Mucosa of descending colon (tissue), 3 donors: ENCODE results near the gene MVB12B. TPM values are rescaled to one million over a fixed set of nuclear protein-coding genes. Genes with fewer than 3 reads are reported as not detected.
A peak's percentile ranks its signal among the peaks of the same experiment; 100 is the strongest.

Experiments used
- ATAC-seq: fragments of 200-7000 bp; cut with Tn5 transposase; one replicate; pipeline ENCODE4 v1.9.1; 2020; ENCODE audit warnings: mild to moderate bottlenecking, moderate library complexity
- DNase-seq, 3 donors: peaks; one replicate each; pipeline ENCODE4 v3.0.0-alpha.2; 2020
- H3K36me3 ChIP-seq: fragments of 200-600 bp; one replicate; pipeline ENCODE4 v1.8.0; 2021; ENCODE audit warnings: low read depth, mild to moderate bottlenecking
- H3K4me1 ChIP-seq: fragments of 200-600 bp; one replicate; pipeline ENCODE4 v1.8.0; 2021; ENCODE audit warnings: low read depth, mild to moderate bottlenecking
- H3K4me3 ChIP-seq: fragments of 200-600 bp; one replicate; pipeline ENCODE4 v1.8.0; 2021; ENCODE audit warnings: mild to moderate bottlenecking
- H3K9me3 ChIP-seq: fragments of 200-600 bp; one replicate; pipeline ENCODE4 v1.8.0; 2021; ENCODE audit warnings: mild to moderate bottlenecking
- intact Hi-C, 2 donors: fragments of 100-400 bp; cut with DNase I in 1 of 2; cut with micrococcal nuclease in 1 of 2; formaldehyde crosslinking; loops; one replicate each; pipeline versions ENCODE4 v1.11.0 to v1.11.1; 2022; cut with DNase I, micrococcal nuclease
- total RNA-seq, 3 donors: library from RNA; stranded (reverse); fragmentation: NEBNext Ultra II Directional in 2 of 3; extraction: Animal tissue kit (Norgen Biotek cat#: 25700) in 2 of 3; gene quantifications; one replicate each; pipeline versions ENCODE4 v1.2.1 to v1.2.4, GENCODE V29; 2021 to 2023
- TF ChIP-seq, protein P1 (sequence below): fragments of 200-600 bp; IDR thresholded peaks from one replicate; pipeline ENCODE4 v1.8.0; 2022; ENCODE audit warnings: antibody characterized with exemption, mild to moderate bottlenecking
- donor health status: DM: no; HTN: no; CAD: no; lungs with moderate emphysema.
- donor health status: DM: no; HTN: no; CAD: no.
- donor health status: DM: no; HTN: yes; CAD: no.

Gene MVB12B
- total RNA-seq, 3 donors from 2014 or later: 16.8 to 26.4 (median 21.6) TPM

GRCh38 chr9:126468141-126468825 lies 141.7 kb downstream of the MVB12B start:
- Histone ChIP-seq H3K9me3 (no peaks in the 10 kb centered on the region), H3K4me3 (no peak overlapping the region), H3K4me1 (no peaks in the 10 kb centered on the region), H3K36me3 (no peaks in the 10 kb centered on the region)
- no peak for DNase-seq
- intact Hi-C loops: no loop called here
- TF ChIP-seq, protein P1, sequence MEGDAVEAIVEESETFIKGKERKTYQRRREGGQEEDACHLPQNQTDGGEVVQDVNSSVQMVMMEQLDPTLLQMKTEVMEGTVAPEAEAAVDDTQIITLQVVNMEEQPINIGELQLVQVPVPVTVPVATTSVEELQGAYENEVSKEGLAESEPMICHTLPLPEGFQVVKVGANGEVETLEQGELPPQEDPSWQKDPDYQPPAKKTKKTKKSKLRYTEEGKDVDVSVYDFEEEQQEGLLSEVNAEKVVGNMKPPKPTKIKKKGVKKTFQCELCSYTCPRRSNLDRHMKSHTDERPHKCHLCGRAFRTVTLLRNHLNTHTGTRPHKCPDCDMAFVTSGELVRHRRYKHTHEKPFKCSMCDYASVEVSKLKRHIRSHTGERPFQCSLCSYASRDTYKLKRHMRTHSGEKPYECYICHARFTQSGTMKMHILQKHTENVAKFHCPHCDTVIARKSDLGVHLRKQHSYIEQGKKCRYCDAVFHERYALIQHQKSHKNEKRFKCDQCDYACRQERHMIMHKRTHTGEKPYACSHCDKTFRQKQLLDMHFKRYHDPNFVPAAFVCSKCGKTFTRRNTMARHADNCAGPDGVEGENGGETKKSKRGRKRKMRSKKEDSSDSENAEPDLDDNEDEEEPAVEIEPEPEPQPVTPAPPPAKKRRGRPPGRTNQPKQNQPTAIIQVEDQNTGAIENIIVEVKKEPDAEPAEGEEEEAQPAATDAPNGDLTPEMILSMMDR: no peak
- no peak for ATAC-seq

GRCh38 chr9:126470241-126470993 lies 143.8 kb downstream of the MVB12B start:
- intact Hi-C loops: no loop called here
- TF ChIP-seq, protein P1: no peak
- H3K9me3 ChIP-seq: no peaks in the 10 kb centered on the region
- ATAC-seq (no peak), DNase-seq (no peak)
- H3K4me1 ChIP-seq: no peaks in the 10 kb centered on the region
- H3K36me3 ChIP-seq: no peaks in the 10 kb centered on the region
- no peak overlapping the region for H3K4me3 ChIP-seq

- peak; percentile 81 for ATAC-seq
- peak; percentile 62 to 82 (median 71) for DNase-seq
- H3K4me3 ChIP-seq: no peak overlapping the region
- no peaks in the 10 kb centered on the region for H3K4me1 ChIP-seq
- intact Hi-C loops: no loop called here
- TF ChIP-seq, protein P1: no peak
- H3K9me3 ChIP-seq: no peaks in the 10 kb centered on the region
- H3K36me3 ChIP-seq: no peaks in the 10 kb centered on the region
These were observed 144.5 kb downstream of the MVB12B start for GRCh38 chr9:126471084-126471624.

- no peak for ATAC-seq
- intact Hi-C loops: no loop called here
- Histone ChIP-seq H3K4me1 (no peaks in the 10 kb centered on the region), H3K4me3 (no peak overlapping the region), H3K9me3 (no peaks in the 10 kb centered on the region), H3K36me3 (no peaks in the 10 kb centered on the region)
- no peak for DNase-seq
- TF ChIP-seq, protein P1: no peak
These were observed 145.7 kb downstream of the MVB12B start for GRCh38 chr9:126472198-126472947.

- no peak for DNase-seq
- Histone ChIP-seq H3K4me3 (no peak overlapping the region), H3K9me3 (no peaks in the 10 kb centered on the region), H3K4me1 (no peaks in the 10 kb centered on the region), H3K36me3 (no peaks in the 10 kb centered on the region)
- intact Hi-C loops: no loop called here
- ATAC-seq: no peak
- TF ChIP-seq, protein P1: no peak
These were observed 146.3 kb downstream of the MVB12B start for GRCh38 chr9:126472948-126473298.
